ENCODE results near the gene RUNX1. TPM values are rescaled to one million over a fixed set of nuclear protein-coding genes. Genes with fewer than 3 reads are reported as not detected.

Gene RUNX1
- total RNA-seq, 1 donor: 40.9 TPM

GRCh38 chr21:34819357-34819999 is 229.6 kb downstream of the RUNX1 start:
- Histone ChIP-seq H4K20me1 (ENCODE audit: insufficient read depth, low read length) (peaks cover 21% of the 10 kb centered on the region), H2AFZ (ENCODE audit: low read length) (no peak overlapping the region), H3K79me2 (ENCODE audit: insufficient read depth, low read length) (peaks cover 89% of the 10 kb centered on the region), H3K27me3 (ENCODE audit: insufficient read depth, low read length) (no peaks in the 10 kb centered on the region), H3K4me1 (ENCODE audit: insufficient read depth, low read length) (peaks cover 37% of the 10 kb centered on the region), H3K4me3 (ENCODE audit: insufficient read depth, low read length) (no peak overlapping the region), H3K9me3 (ENCODE audit: low read depth, low read length) (no peaks in the 10 kb centered on the region), H3K4me2 (ENCODE audit: insufficient read depth, low read length) (no peak overlapping the region), H3K36me3 (ENCODE audit: insufficient read depth, low read length) (peaks cover 81% of the 10 kb centered on the region), H3K27ac (ENCODE audit: low read depth, low read length) (peak overlapping the region; percentile 23)
- DNase-seq (ENCODE audit: insufficient read length, low spot score, missing footprints): no peak
- no peak for TF ChIP-seq CTCF (IDR thresholded peaks at IDR 0.05; ENCODE audit: extremely low read depth, low read depth, low read length)

DNA sequence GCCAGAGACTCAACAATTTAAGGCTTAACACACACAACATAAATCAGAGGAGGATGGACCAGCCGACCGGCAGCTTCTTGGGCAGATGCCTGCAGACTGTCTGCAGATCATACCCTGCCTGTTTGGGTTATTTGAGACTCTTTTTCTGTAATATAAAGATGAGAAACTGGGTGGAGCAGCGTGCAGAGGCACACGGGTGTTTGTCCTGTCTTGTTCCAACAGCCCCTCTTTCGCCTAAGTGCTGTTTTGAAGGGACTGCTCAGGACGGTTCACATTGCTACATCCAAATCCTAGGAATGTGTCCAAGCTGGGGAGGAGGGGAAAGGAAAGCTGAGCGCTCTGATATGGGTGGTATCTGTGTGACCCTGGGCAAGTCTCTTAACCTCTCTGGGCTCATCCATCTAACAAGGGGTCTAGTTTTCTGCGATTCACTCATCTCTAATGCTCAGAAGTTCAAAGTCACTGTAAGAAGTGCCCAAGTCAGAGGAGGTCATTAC is 230.4 kb downstream of the RUNX1 start:
- no peak for TF ChIP-seq CTCF (IDR thresholded peaks at IDR 0.05; ENCODE audit: extremely low read depth, low read depth, low read length)
- peaks cover 91% of the 10 kb centered on the region for H3K79me2 ChIP-seq (ENCODE audit: insufficient read depth, low read length)
- peaks cover 44% of the 10 kb centered on the region for H3K4me1 ChIP-seq (ENCODE audit: insufficient read depth, low read length)

GRCh38 chr21:34817821-34818661 is 231.1 kb downstream of the RUNX1 start:
- no peak for TF ChIP-seq CTCF (IDR thresholded peaks at IDR 0.05; ENCODE audit: extremely low read depth, low read depth, low read length)
- Histone ChIP-seq H3K27me3 (ENCODE audit: insufficient read depth, low read length) (no peaks in the 10 kb centered on the region), H4K20me1 (ENCODE audit: insufficient read depth, low read length) (peaks cover 21% of the 10 kb centered on the region), H3K4me3 (ENCODE audit: insufficient read depth, low read length) (no peak overlapping the region), H3K4me1 (ENCODE audit: insufficient read depth, low read length) (peaks cover 48% of the 10 kb centered on the region), H3K36me3 (ENCODE audit: insufficient read depth, low read length) (peaks cover 78% of the 10 kb centered on the region), H3K27ac (ENCODE audit: low read depth, low read length) (peak overlapping the region; percentile 2), H3K9me3 (ENCODE audit: low read depth, low read length) (no peaks in the 10 kb centered on the region), H3K79me2 (ENCODE audit: insufficient read depth, low read length) (peaks cover 88% of the 10 kb centered on the region), H3K4me2 (ENCODE audit: insufficient read depth, low read length) (no peak overlapping the region), H2AFZ (ENCODE audit: low read length) (no peak overlapping the region)
- no peak for DNase-seq (ENCODE audit: insufficient read length, low spot score, missing footprints)

More for the DNA sequence above, 230.4 kb downstream of the RUNX1 start:
- no peak overlapping the region for H3K4me3 ChIP-seq (ENCODE audit: insufficient read depth, low read length)
- no peak overlapping the region for H2AFZ ChIP-seq (ENCODE audit: low read length)
- no peaks in the 10 kb centered on the region for H3K9me3 ChIP-seq (ENCODE audit: low read depth, low read length)
- H3K27ac ChIP-seq (ENCODE audit: low read depth, low read length): peak overlapping the region; percentile 2
- peaks cover 81% of the 10 kb centered on the region for H3K36me3 ChIP-seq (ENCODE audit: insufficient read depth, low read length)
- no peak for DNase-seq (ENCODE audit: insufficient read length, low spot score, missing footprints)
- no peak overlapping the region for H3K4me2 ChIP-seq (ENCODE audit: insufficient read depth, low read length)
- peaks cover 21% of the 10 kb centered on the region for H4K20me1 ChIP-seq (ENCODE audit: insufficient read depth, low read length)
- no peaks in the 10 kb centered on the region for H3K27me3 ChIP-seq (ENCODE audit: insufficient read depth, low read length)

Measured in osteoblast (primary cell).